Activated T-cell treated with anti-CD3 and anti-CD28 coated beads for 4 hours (primary cell): ENCODE data around the gene UGT2A1.
"Not testable (repeated sequence)": the region's sequence is repeated elsewhere in the genome, so short reads cannot be mapped to it uniquely, and the experiment has no call there.

Source experiments
- DNase-seq: peaks from one replicate; pipeline ENCODE4 v3.0.0-alpha.2; 2020

UGT2A1 gene

DNA sequence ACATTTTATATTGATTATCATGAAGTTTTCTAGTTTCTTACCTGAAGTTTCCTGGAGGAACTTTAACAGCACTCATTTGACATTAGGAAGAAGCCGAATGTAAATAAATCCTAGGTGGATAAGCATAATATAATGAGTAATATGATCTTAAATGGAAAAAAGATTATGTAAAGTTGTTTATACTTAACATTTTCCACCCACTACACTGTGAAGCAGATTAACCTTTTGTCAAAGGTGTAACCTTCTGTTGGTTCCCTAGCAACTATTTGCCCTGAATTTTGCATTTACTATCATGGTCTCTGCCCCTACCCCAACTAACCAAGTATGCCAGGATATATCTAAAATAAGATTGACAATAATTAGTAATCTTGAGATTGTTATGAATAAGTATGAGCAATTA lies at the start of gene UGT2A1:
Gene UGT2A1 (minus strand): TSS at position 101 of the 400 bp plus-strand sequence. CDS start 5,603 bp downstream, outside the sequence.
- DNase-seq, result no peak

DNA sequence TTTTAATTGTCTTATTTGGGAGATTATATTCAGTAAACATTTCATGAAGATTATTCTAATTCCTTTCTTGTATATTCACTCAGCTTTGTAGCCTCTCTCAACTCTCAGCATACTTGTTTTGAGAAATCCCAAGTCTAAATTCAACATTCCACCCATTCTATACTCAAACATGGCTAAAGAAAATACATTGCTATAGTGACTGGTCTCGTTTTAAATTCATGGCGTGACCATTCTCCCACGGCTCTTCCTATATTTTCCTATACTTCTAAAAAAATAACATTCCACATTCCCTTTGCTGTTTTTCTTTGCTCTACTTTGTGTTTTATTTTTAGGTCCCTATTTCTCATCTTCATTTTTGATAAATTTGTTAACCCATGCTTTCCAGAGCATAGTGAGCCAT lies 49.2 kb upstream of the UGT2A1 start:
- DNase-seq, result no peak

DNA sequence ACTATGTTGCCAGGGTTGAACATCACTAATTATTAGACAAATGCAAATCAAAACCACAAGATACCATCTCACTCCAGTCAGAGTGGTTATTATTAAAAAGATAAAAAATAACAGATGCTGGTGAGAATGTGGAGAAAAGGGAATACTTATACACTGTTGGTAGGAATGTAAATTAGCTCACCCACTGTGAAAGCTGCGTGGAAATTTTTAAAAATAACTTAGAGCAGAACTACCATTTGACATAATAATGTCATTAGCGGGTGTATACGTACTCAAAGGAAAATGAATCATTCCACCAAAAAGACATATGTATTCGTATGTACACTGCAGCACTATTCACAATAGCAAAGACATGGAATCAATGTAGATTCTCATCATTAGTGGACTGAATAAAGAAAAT lies 48.6 kb upstream of the UGT2A1 start:
- DNase-seq, result no peak

DNA sequence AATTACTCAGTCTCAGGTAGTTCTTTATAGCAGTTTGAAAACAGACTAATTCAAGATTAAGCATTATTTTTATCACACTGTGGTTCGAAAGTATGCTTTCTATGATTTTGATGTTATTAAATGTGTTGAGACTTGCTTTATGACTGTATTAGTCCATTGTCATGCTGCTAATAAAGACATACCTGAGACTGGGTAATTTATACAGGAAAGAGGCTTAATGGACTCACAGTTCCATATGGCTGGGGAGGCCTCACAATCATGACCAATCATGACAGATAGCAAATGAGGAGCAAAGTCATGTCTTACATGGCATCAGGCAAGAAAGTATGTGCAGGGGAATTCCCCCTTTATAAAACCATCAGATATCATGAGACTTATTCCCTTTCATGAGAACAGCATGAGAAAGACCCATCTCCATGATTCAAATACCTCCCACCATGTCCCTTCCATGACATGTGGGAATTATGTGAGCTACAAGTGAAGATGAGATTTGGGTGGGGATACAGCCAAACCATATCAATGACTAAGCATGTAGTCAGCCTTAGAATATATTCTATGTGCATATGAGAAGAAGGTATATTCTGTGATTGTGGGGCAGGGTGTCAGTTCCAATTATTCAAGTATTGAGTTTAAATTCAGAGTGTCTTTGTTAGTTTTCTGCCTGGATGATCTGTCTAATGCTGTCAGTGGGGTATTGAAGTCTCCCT lies 44.6 kb upstream of the UGT2A1 start:
- DNase-seq, result no peak

DNA sequence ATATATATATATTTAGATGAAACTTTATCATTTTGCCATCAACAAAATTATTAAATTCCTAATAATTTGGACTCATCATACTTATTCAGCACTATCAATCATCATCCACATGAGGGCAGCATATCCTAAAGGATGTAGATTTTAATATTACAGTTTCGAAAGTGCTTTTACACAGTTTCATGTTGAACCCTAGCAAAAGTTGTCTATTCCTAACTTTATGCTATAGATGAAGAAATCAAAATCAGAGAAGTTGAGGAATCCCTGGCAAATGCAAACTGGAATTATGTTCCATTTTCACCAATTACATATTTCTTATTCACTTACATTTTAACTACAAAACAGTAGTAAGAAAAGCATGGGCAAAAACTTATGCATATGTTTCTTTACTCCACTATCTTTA lies 36.6 kb upstream of the UGT2A1 start:
- no peak for DNase-seq

DNA sequence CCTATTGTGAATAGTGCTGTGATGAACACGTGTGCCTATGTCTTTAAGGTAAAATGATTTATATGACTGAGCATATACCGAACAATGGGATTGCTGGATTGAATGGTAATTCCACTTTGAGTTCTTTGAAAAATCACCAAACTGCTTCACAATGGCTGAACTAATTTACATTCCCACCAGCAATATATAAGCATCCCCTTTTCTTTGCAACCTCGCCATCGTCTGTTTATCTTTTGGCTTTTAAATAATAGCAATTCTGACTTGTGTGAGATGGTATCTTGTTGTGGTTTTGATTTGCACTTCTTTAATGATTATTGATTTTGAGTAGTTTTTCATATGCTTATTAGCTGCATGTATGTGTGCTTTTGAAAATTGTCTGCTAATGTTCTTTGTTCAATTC lies 31.8 kb upstream of the UGT2A1 start:
- DNase-seq, result no peak

DNA sequence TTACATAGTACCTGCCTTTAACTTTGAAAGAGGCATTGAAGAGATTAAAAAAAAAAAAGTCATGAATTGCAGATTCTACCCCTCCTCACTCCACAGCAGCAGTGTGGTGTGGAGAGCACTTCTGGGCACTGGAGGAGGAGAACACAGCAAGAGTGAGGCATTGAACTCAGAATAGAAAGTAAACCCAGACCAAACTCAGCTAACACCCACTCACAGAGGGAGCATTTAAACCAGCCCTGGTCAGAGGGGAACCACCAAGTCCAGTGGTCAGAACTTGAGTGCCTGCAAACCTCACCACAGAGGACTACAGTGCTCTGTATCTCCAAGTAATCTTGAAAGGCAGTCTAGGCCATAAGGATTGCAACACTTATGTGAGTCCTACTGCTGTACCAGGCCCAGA lies 15.6 kb upstream of the UGT2A1 start:
- no peak for DNase-seq

DNA sequence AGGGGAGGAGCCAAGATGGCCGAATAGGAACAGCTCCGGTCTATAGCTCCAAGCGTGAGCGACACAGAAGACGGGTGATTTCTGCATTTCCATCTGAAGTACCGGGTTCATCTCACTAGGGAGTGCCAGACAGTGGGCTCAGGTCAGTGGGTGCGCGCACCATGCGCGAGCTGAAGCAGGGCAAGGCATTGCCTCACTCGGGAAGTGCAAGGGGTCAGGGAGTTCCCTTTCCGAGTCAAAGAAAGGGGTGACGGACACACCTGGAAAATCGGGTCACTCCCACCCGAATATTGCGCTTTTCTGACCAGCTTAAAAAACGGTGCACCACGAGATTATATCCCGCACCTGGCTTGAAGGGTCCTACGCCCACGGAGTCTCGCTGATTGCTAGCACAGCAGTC lies 11.0 kb upstream of the UGT2A1 start:
- DNase-seq, result not testable (repeated sequence)

DNA sequence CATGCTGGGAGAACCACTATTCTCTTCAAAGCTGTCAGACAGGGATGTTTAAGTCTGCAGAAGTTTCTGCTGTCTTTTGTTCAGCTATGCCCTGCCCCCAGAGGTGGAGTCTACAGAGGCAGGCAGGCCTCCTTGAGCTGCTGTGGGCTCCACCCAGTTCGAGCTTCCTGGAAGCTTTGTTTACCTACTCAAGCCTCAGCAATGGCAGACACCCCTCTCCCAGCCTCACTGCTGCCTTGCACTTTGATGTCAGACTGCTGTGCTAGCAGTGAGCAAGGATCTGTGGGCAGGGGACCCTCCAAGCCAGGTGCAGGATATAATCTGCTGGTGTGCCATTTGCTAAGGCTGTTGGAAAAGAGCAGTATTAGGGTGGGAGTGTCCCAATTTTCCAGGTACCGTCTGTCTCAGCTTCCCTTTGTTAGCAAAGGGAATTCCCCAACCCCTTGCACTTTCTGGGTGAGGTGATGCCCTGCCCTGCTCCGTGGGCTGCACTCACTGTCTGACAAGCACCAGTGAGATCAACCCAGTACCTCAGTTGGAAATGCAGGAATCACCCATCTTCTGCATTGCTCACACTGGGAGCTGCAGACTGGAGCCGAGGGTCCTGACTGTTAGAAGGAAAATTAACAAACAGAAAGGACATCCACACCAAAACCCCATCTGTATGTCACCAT lies 8.2 kb upstream of the UGT2A1 start:
- DNase-seq, result not testable (repeated sequence)

DNA sequence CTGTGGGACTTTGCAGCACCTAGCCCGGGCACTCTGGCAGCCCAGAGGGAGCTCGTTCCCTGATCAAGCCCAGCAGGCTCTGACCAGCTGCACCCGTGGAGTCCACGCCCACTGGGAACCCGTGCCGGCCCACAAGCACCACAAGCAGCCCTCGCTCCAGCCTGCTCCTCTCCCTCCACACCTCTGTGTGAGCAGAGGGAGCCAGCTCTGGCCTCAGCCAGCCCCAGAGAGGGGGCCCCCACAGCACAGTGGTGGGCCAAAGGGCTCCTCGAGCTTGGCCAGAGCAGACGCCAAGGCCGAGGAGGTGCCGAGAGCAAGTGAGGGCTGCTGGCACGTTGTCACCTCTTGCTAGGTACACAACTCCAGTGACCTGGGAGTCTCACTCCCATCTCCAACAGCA lies 5.1 kb upstream of the UGT2A1 start:
- no peak for DNase-seq

DNA sequence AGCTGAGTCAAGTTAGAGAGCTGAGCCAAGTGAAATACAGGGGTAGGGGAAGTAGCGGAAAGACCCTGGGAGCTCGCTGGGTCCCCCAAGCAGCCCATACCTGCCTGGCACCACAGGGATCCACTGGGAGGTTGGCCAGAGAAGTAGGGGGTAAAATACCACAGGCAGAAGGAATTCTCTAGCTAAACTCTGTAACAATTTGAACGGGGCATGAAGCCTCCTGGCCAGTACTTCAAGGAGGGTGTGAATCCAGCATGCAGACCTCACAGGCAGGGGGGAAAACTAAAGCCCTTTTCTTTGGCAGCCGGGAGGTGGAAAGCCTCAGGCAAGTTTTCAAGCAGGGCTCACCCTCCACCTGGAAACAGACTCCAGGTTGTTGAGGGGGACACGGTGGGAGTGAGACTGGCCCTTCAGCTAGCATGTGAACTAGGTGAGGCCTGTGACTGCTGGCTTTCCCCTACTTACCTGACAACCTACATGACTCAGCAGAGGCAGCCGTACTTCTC lies 3.7 kb upstream of the UGT2A1 start:
- DNase-seq, result no peak

DNA sequence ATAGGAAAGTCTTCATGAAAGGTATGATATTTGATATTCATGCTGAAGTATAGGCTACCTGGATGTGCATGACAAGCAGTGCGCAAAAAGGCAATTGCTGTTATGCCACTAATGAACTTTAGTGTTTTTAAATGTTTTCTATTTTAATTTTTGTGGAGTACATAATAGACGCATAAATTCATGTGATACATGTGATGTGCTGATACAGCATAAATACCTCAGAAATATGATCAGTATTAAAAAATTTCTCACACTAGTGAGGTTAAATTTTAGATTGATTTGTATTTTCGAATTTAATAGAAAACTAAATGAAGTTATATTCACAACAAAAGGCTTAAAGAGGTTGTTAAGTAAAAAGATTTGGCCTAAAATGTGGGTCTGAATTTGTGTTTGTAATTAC lies 2.2 kb downstream of the UGT2A1 start:
- no peak for DNase-seq

DNA sequence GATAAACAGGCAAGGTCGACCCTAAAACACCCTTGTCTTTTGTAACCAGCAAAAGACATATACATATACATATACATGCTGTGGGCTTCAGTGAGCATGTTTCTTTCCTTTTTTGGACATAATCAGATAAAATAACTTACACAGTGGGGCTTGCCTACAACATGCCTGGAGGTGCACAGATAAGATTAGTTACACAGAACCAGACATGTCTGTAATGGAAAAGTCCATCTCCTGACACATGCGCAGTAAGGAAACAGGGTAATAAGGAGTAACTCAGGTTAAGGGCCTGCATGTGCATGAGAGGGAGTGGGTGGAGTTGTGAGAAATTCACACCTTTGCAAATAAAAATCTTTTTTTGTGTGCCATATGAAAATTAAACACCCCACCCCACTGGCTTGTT lies 3.4 kb downstream of the UGT2A1 start:
- DNase-seq, result no peak

DNA sequence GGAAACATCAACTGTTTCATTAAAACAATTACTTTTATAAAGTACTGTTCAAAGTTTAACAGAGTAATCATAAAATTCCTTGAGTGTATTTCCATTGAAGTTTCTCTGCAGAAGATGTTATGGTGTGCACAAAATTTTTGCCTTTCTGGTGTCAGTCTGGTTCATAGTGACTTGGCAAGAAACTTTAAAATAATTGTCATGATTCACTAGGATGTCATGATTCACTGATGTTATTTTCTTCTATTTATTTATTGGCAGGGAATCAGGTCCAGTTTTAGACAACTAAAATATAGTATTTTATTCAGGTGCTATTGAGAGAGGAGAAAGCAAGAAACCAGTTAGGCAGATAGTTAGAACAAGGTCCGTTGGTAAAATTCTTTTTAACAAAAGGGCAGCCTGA lies 3.8 kb downstream of the UGT2A1 start:
- DNase-seq, result no peak

DNA sequence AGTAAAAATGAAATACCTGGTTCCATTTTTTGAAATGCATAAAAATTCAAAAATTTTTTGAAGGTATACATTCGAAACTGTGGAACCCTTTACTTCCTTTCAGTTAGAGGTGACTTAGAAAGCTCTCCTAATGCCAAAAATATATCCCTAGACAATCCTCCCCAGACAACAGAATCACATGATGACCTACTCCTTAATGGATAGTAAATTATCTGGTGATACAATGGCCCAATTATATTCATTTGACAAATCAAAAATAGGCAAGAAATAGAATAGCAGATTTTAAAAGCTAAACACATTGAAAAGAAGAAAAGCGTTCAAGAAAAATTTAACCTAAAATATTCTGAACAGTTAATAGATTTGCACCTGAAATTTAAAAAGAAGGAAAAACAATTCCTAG lies 10.1 kb downstream of the UGT2A1 start:
- DNase-seq, result no peak

DNA sequence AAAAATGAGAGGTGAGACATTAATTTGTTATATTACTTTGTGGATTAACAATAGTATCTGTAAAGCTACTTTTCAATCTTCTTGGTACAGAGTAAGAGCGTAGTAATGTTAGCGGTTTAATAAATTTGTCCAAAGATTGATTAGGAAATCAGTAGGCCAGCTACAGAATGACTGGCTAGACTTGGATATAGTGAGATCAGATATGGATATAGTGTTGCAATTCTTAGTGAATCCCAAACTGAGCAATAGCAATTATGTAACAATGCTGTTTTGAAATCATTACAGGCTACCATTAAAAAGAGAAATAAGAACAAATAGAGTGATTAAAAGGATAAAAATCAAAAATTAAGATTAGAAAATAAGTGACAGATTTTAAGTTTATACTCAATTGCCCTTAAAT lies 12.8 kb downstream of the UGT2A1 start:
- no peak for DNase-seq

DNA sequence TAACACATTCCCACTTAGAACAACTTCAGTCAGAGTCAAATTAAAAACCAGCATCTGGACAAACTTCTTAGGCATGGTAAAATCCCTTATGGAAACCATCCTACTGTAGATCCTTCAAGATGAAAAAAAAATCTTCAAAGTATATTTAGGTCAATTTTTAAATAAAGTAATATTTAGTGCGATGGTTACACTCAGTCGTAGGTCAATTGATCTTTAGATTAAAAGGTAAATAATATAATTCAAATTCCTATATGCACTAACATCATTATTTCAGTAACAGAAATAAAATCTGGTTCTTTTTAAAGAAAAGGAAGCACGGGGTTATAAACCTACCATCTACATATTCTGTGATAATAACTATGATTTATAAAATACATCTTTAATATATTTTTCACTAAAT lies 13.5 kb downstream of the UGT2A1 start, which contains the start of gene UGT2A2:
Gene UGT2A2 (minus strand): TSS at position 101 of the 400 bp plus-strand sequence. CDS start 2 bp downstream, at position 99.
- no peak for DNase-seq

DNA sequence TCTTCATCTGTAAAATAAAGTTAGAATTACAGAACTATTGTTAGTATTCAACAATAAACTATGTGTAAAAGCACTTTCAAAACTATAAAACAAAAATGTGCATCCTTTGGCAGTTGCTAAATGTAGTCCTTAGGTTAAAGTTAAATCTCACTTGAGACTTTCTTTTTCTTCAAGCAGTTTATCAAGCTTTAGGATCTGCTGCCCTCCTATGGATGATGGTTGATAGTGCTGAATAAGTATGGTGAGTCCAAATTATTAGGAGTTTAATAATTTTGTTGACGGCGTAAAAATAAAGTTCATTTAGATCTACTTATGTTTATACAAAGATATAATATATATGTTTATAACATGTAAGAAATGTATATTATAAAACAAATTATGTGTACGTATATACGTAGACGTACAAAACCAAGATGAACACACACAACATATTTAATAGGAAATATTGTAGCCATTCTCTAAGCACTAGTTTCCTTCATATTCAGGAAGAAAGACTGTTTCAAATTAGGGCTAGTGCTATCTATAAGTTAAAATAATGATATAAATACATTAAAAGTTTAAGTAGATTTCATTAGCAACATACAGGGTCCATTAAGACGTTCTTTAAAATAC lies 35.9 kb downstream of the UGT2A1 start:
- no peak for DNase-seq

DNA sequence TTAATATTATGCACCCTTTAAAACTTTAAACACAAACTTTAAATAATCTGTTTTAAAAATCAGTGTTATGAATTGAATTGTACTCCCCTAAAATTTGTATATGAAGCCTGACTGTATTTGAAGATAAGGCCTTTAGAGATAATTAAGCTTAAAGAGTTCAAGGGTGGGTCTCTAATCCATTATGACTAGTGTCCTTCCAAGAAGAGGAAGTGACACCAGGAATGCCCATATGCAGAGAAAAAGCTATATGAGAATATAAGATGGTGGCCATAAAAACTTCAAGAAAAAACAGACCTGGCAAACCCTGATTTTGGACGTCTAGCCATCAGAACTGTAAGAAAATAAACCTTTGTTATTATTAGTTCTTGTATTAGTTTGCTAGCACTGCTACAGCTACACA lies 42.6 kb downstream of the UGT2A1 start:
- DNase-seq, result no peak

DNA sequence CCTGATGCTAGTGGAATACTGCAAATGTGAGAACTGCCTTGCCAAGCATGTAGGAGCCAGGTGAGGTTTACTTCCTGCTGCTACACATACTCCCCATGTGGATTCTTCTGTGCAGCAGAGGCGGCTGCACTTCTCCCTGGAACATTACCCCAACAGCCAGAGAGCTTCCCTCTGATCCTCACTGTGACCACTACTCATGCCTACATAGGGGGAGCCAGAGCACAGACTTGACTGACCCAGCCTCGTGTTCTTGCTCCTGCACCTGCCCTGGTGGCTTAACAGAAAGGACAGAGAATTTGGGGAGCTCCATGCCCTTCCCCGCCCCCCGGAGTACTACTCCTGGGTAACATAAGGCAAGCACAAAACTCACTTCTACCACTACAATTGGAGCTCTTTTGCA lies 52.0 kb downstream of the UGT2A1 start:
- no peak for DNase-seq

DNA sequence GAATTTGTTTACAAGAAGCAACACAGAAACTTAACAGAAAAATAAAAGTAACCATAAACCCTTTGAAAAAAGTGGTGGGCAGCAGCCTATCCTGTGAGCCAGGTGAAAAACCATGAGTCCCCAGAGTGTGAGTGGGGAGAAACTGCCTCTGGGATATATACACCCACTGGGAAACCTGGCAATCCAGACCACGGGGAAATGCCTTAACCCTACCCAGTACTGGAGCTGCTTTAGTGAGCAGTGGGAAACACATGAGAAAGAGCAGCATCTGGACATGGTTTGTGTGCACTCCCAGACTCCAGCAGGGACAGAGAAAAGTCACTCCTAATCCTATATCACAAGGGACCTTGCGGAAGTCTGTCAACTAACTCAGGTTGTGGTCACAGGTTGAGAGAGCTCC lies 53.0 kb downstream of the UGT2A1 start:
- no peak for DNase-seq

DNA sequence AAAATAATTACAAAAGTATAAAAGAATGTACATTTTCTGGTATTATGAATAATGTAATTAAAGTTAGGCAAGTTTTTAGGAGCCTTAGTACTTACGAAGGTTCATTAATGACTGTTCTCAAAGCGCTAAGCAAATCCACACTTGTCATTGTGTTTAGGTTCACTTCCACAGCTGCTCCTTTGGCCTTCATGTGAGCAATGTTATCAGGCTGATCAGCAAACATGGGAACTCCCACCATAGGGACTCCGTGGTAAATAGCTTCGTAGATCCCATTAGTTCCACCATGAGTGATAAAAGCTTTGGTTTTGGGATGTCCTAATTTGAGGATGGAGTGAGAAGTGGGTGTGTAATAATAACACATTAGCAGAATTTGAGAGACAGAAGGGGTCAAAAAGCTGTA lies 58.7 kb downstream of the UGT2A1 start:
- no peak for DNase-seq

DNA sequence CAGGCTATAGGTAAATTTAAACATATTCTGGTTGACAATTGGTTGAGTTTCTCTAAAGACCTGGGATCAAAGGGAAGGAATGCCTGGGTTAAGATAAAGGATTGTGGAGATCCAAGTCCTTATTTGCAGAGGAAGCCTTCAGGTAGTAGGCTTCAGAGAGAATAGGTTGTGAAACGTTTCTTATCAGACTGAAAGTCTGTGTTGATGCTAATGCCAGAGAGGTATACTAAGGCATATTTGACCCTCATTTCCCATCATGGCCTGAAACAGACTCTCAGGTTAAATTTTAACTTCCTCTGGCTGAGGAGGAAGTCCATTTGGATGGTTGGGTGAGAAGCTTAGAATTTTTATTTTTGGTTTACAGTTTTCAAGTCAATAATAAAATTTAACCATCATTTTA lies 61.7 kb downstream of the UGT2A1 start:
- no peak for DNase-seq

DNA sequence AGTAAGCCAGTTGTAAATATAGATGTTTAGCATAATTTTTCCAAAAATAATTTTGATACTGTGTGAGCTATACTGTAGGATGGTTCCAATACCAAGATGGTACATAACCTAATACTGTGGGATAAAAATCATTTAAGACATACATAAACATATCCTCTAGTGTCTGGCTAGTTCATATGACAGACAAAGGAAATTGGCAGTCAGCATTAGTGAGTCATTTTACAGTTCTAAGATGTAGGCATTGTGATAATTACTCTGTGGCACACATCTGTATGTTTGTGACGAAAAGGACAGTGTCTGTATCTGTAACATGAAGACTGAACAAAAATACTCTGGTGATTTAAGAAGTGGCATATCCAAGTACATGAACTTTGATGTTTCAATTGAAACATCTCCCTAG lies 63.2 kb downstream of the UGT2A1 start:
- DNase-seq, result no peak
